GM12801 (cell line): ENCODE data around the gene RNF130.

Source experiments
- CTCF ChIP-seq: IDR thresholded peaks from one replicate; pipeline ENCODE4 v1.5.1; 2011; ENCODE audit warnings: control low read depth; ENCODE audit not compliant: insufficient read length; ENCODE audit errors: extremely low read depth

RNF130 gene

DNA sequence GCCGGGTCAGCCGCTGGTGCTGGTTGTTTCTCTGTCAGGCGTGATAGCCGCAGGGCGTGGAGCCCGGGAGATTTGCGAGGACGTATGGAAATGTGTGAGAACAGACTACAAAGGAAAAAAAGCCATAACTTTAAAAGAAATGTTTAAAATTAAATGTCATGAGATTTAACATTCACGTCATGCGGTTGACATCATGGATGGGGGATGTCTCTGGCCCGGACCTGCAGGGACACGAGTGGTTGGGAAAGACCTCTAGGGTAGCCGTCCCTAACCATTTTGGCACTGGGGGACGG, 643 bp upstream of the RNF130 start:
- no peak for TF ChIP-seq CTCF

DNA sequence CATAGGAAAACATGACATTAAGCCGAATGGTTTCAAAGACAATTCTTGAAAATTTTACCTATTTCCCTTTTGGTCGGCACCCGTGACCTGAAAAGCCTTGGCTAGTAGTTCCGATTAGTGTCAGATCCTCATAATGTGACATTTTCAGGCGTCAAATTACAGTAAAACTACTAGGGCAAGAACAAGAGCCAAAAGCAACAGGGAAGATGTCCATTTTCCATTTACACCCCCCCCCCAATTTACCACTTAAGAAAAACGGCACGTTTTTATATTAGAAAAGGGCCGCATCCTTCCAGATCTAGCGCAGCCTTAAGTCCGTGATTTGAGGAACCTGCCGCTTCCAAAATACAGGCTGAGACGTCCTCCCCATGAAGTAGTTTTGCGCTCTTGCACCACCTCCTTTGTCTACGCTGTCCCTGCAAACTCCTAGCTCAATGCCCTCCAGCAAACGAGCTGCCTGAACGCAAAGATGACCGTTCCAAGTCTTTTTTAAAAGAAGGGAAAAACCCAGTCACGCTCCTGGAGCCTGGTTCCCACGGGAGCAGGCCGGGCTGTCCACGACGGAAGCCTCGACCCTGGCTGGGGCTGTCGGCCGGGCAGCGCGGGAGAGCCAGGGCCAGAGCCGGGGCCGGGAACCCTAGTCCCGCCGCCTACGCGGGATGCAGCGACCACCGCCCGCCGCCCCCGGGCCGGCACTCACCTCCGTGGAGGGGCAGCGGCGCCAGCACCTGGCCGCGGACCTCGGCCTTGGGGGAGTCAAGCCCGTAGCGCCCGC, 616 bp downstream of the RNF130 start:
- TF ChIP-seq CTCF, result no peak

- no peak for TF ChIP-seq CTCF
Observed at GRCh38 chr5:180069589-180070247, 1.8 kb downstream of the RNF130 start.

DNA sequence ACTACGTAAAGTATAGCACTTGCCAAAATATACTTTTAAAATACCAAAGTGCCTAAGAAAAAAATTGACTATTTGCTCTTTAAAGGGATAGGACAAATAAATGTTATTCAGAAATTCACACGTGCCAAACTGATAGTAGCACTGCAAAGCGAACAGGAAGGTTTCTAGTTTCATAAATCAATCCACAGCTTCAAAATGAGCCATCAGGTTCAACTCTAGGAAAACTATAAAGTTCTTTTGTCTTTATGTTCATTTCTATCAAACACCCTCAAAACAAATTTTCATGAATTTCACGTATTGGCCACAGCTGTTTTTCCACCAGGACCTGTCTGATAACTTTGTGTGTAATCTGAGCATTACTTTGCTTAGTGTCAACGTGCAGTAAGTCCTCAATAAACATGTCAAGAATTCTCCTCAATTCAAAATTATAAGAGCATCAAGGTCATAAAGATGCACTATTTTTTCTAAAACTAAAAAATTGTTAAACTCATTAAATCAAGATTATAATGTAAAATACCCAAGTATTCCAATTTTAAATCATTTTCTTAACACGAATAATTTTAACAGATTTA, 3.0 kb downstream of the RNF130 start:
- TF ChIP-seq CTCF, result no peak

- TF ChIP-seq CTCF, result no peak
Observed at GRCh38 chr5:180067986-180068385, 3.6 kb downstream of the RNF130 start.

DNA sequence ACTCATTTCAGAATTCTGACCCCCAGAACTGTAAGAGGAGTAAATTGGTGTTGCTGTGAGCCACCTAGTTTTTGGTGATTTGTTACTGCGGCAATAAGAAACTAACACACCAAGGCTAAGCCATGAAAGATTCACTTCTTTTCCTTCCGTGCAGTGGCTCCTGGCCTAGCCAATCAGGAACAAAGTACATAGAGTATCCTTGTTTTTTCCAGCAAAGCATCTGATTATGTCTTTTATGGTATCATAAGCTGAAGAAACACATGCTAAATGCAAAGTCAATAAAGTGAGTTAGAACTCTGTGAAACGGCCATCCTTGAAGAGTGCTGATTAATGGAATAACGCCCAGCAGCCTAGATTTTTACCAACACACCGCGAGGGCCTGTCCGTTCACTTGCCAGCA, 11.4 kb downstream of the RNF130 start:
- no peak for TF ChIP-seq CTCF

DNA sequence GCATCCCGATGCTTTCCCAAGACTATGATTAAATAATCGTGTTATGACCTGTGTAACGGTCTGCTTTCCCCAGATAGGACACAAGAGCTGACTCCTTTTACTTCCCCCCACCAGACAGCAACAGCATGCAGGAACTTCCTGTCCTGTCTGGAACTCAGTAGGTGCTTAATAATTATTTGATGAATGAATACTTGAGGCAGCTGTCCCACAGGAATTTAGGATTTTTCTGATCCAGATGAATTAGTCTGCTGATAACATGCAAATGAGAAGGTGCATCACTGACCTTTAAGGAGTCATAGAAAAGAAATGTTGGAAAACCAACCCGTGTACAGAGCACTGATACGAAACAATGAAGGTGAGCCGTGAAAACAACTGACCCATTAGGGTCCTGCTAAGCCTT, 12.2 kb downstream of the RNF130 start:
- no peak for TF ChIP-seq CTCF
